MM.1S (cell line): ENCODE results near the gene GSS.

Source experiments
- EZH2 ChIP-seq: fragments of 300-600 bp; sonication (generic); optimal IDR thresholded peaks from 2 replicates; pipeline ENCODE3; 2017; ENCODE audit warnings: low read depth, mild to moderate bottlenecking, antibody characterized with exemption, low read length, mixed read lengths
- EZH2phosphoT487 ChIP-seq: fragments of 300-600 bp; sonication (generic); IDR thresholded peaks from 2 replicates; pipeline ENCODE4 v1.6.1; 2018; ENCODE audit warnings: antibody characterized with exemption, low read length
- TF ChIP-seq, protein P1 (sequence below): fragments of 300-600 bp; sonication (generic); IDR thresholded peaks from 2 replicates; pipeline ENCODE4 v1.5.1; 2016; ENCODE audit warnings: antibody characterized with exemption, low read length, mixed read lengths

- TF ChIP-seq, protein P1, sequence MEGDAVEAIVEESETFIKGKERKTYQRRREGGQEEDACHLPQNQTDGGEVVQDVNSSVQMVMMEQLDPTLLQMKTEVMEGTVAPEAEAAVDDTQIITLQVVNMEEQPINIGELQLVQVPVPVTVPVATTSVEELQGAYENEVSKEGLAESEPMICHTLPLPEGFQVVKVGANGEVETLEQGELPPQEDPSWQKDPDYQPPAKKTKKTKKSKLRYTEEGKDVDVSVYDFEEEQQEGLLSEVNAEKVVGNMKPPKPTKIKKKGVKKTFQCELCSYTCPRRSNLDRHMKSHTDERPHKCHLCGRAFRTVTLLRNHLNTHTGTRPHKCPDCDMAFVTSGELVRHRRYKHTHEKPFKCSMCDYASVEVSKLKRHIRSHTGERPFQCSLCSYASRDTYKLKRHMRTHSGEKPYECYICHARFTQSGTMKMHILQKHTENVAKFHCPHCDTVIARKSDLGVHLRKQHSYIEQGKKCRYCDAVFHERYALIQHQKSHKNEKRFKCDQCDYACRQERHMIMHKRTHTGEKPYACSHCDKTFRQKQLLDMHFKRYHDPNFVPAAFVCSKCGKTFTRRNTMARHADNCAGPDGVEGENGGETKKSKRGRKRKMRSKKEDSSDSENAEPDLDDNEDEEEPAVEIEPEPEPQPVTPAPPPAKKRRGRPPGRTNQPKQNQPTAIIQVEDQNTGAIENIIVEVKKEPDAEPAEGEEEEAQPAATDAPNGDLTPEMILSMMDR = no peak
- no peak for TF ChIP-seq EZH2phosphoT487
- no peak for TF ChIP-seq EZH2
These were observed 35.1 kb upstream of the GSS start for GRCh38 chr20:34990661-34991214.
